Measurements from ENCODE around the gene PITPNM3.

PITPNM3 gene

DNA sequence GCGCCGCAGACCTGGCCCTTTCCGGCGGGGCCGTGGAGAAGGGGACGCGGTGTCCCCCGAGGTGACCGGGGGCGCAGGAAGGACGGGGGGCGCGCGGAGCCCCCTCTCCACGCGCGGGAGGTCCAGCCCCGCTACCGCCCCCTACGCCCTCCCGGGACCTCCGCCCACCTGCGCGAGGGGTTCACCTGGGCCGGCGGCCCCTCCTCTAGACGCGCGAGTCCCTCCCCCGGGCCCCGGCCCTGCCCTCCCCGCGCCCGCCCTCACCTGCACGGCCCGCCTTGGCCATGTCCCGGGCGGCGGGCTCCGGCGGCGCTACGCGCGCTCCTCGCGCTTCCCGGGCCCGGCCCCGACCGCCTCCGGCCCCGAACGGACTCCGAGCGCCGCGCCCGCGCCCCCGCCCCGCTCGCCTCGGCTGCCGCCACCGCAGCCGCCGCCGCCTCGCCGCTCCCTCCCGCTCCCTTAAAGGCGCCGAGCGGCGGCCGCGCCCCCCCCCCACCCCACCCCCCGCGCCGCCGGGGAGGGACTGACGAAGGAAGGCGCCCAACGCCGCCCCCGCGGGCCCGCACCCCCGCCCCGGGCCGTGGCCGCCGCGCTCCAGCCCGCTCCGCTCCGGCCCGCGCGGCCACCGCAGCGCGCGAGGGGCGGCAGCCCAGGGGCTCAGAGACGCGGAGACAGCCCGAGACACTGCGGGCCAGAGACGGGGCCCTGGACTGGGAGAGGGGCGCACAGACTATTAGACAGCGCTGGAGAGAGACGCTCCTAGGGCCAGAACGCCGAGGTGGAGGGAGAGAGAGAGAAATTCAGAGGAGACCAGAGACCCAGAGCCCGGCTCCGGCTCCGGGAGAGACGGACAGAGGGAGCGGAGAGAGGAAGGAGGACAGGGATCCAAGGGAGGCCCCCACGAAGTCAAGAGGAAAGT is at the start of gene PITPNM3:
Gene PITPNM3 (minus strand): TSS at position 435 of the 919 bp plus-strand sequence. CDS start 149 bp downstream, at position 286.
- Histone ChIP-seq H3K36me3 (ENCODE audit: insufficient read depth, low read length) (no peaks in the 10 kb centered on the region), H4K20me1 (ENCODE audit: insufficient read depth, low read length, poor library complexity, severe bottlenecking) (no peaks in the 10 kb centered on the region), H3K4me2 (ENCODE audit: low read depth, low read length, poor library complexity, severe bottlenecking) (no peak within 1 kb of the TSS), H3K4me3 (ENCODE audit: low read length, poor library complexity, severe bottlenecking) (no peak within 1 kb of the TSS), H2AFZ (ENCODE audit: low read length) (no peak within 1 kb of the TSS), H3F3A (ENCODE audit: low read depth) (no peaks in the 10 kb centered on the region), H3K9me2 (replicated peaks; ENCODE audit: low read depth, low read length) (no peaks in the 10 kb centered on the region), H3K79me2 (ENCODE audit: insufficient read depth, low read length) (no peaks in the 10 kb centered on the region), H3K27me3 (ENCODE audit: insufficient read depth, low read length, poor library complexity, severe bottlenecking) (no peaks in the 10 kb centered on the region), H3K4me1 (ENCODE audit: insufficient read depth, low read length, poor library complexity, severe bottlenecking) (no peaks in the 10 kb centered on the region), H3K9me3 (ENCODE audit: insufficient read depth, low read depth, low read length) (no peaks in the 10 kb centered on the region), H3K9ac (ENCODE audit: low read depth, low read length, poor library complexity, severe bottlenecking) (no peak within 1 kb of the TSS)
- TF ChIP-seq, protein P1, sequence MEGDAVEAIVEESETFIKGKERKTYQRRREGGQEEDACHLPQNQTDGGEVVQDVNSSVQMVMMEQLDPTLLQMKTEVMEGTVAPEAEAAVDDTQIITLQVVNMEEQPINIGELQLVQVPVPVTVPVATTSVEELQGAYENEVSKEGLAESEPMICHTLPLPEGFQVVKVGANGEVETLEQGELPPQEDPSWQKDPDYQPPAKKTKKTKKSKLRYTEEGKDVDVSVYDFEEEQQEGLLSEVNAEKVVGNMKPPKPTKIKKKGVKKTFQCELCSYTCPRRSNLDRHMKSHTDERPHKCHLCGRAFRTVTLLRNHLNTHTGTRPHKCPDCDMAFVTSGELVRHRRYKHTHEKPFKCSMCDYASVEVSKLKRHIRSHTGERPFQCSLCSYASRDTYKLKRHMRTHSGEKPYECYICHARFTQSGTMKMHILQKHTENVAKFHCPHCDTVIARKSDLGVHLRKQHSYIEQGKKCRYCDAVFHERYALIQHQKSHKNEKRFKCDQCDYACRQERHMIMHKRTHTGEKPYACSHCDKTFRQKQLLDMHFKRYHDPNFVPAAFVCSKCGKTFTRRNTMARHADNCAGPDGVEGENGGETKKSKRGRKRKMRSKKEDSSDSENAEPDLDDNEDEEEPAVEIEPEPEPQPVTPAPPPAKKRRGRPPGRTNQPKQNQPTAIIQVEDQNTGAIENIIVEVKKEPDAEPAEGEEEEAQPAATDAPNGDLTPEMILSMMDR (conservative IDR thresholded peaks at IDR 0.05; ENCODE audit: low read length) = no peak
- TF ChIP-seq EZH2phosphoT487 (IDR thresholded peaks at IDR 0.05; ENCODE audit: borderline replicate concordance) = no peak

DNA sequence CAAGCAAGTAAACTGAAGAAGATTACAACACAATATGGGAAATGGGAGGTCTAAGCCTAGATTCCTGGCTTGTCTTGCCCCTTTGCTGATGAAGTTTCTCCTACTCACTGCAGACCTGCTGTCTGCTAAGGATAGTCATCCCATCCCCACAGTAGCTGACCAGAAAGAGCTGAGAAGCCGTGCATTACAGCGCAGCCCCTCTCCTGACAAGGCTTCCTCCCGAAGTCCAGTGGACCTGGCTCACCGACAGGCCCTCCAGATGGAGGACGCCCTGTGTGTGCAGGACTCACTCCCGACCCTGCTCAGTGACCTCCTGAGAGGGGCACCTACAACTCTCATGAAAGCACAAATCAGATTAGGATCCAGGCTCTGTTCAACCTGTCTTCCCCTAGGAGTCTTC is 48.8 kb upstream of the PITPNM3 start:
- H3K36me3 ChIP-seq (ENCODE audit: insufficient read depth, low read length) = peaks cover 70% of the 10 kb centered on the region; the same call in 1 of the 2 replicates
- no peak overlapping the region for H3K9ac ChIP-seq (ENCODE audit: low read depth, low read length, poor library complexity, severe bottlenecking)
- H3F3A ChIP-seq (ENCODE audit: low read depth) = no peaks in the 10 kb centered on the region
- no peak overlapping the region for H2AFZ ChIP-seq (ENCODE audit: low read length)
- no peaks in the 10 kb centered on the region for H3K79me2 ChIP-seq (ENCODE audit: insufficient read depth, low read length)
- H3K4me1 ChIP-seq (ENCODE audit: insufficient read depth, low read length, poor library complexity, severe bottlenecking) = no peaks in the 10 kb centered on the region
- no peaks in the 10 kb centered on the region for H3K9me2 ChIP-seq (replicated peaks; ENCODE audit: low read depth, low read length)
- H3K4me2 ChIP-seq (ENCODE audit: low read depth, low read length, poor library complexity, severe bottlenecking) = no peak overlapping the region
- no peaks in the 10 kb centered on the region for H3K27me3 ChIP-seq (ENCODE audit: insufficient read depth, low read length, poor library complexity, severe bottlenecking)
- no peak overlapping the region for H3K4me3 ChIP-seq (ENCODE audit: low read length, poor library complexity, severe bottlenecking)
- no peak for TF ChIP-seq EZH2phosphoT487 (IDR thresholded peaks at IDR 0.05; ENCODE audit: borderline replicate concordance)
- TF ChIP-seq, protein P1 (conservative IDR thresholded peaks at IDR 0.05; ENCODE audit: low read length) = no peak
- H4K20me1 ChIP-seq (ENCODE audit: insufficient read depth, low read length, poor library complexity, severe bottlenecking) = no peaks in the 10 kb centered on the region
- H3K9me3 ChIP-seq (ENCODE audit: insufficient read depth, low read depth, low read length) = no peaks in the 10 kb centered on the region

DNA sequence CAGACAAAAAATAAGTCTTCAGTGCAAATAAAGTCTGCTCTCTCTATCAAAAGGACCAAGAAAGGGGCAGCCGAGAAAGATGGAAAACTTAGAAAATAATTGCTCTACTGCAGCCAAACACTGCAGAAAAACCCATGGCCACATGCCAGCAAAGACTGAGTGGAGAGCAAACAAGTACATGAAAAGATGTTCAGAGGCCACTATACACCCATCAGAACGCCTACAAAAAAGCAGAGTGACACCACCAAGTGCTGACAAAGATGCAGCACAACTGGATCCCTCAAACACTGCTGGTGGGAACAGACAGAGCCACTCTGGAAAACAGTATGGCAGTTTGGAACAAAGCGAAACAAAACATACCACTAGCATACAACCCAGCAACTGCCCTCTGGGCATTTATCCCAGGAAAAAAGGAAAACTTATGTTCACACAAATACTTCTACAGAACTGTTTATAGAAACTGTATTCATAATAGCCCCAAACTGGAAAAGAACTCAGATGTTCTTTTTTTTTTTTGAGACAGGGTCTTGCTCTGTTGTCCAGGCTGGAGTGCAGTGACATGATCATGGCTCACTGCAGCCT is 47.5 kb upstream of the PITPNM3 start:
- TF ChIP-seq EZH2phosphoT487 (IDR thresholded peaks at IDR 0.05; ENCODE audit: borderline replicate concordance) = no peak
- TF ChIP-seq, protein P1 (conservative IDR thresholded peaks at IDR 0.05; ENCODE audit: low read length) = no peak
- Histone ChIP-seq H3K9me2 (replicated peaks; ENCODE audit: low read depth, low read length) (no peaks in the 10 kb centered on the region), H3K27me3 (ENCODE audit: insufficient read depth, low read length, poor library complexity, severe bottlenecking) (no peaks in the 10 kb centered on the region), H2AFZ (ENCODE audit: low read length) (no peak overlapping the region), H3K79me2 (ENCODE audit: insufficient read depth, low read length) (no peaks in the 10 kb centered on the region), H3F3A (ENCODE audit: low read depth) (no peaks in the 10 kb centered on the region), H3K36me3 (ENCODE audit: insufficient read depth, low read length) (peaks cover 72% of the 10 kb centered on the region; the same call in 1 of the 2 replicates), H3K9ac (ENCODE audit: low read depth, low read length, poor library complexity, severe bottlenecking) (no peak overlapping the region), H3K4me2 (ENCODE audit: low read depth, low read length, poor library complexity, severe bottlenecking) (no peak overlapping the region), H4K20me1 (ENCODE audit: insufficient read depth, low read length, poor library complexity, severe bottlenecking) (no peaks in the 10 kb centered on the region), H3K9me3 (ENCODE audit: insufficient read depth, low read depth, low read length) (no peaks in the 10 kb centered on the region), H3K4me3 (ENCODE audit: low read length, poor library complexity, severe bottlenecking) (no peak overlapping the region), H3K4me1 (ENCODE audit: insufficient read depth, low read length, poor library complexity, severe bottlenecking) (no peaks in the 10 kb centered on the region)

Data from Loucy (cell line).